Sigmoid colon (tissue), 3 donors: ENCODE data around the gene ZNF205.

ENCODE experiments used
- POLR2A ChIP-seq, 2 donors: fragments of 450-650 bp; IDR thresholded peaks; one replicate each; pipeline ENCODE4 v1.6.1; 2016; ENCODE audit warnings: antibody characterized with exemption in 2 of 2, mild to moderate bottlenecking in 2 of 2, moderate library complexity in 2 of 2
- TF ChIP-seq, protein P1 (sequence below), 4 experiments: fragments of 450-650 bp in 3 of 4; fragments of 200-600 bp in 1 of 4; IDR thresholded peaks; one replicate each; pipeline ENCODE4 v1.5.1; 2016 to 2019; ENCODE audit warnings: antibody characterized with exemption in 4 of 4, mild to moderate bottlenecking in 3 of 4, moderate library complexity in 2 of 4

- TF ChIP-seq POLR2A (IDR thresholded peaks at IDR 0.05): no peak
- TF ChIP-seq, protein P1, sequence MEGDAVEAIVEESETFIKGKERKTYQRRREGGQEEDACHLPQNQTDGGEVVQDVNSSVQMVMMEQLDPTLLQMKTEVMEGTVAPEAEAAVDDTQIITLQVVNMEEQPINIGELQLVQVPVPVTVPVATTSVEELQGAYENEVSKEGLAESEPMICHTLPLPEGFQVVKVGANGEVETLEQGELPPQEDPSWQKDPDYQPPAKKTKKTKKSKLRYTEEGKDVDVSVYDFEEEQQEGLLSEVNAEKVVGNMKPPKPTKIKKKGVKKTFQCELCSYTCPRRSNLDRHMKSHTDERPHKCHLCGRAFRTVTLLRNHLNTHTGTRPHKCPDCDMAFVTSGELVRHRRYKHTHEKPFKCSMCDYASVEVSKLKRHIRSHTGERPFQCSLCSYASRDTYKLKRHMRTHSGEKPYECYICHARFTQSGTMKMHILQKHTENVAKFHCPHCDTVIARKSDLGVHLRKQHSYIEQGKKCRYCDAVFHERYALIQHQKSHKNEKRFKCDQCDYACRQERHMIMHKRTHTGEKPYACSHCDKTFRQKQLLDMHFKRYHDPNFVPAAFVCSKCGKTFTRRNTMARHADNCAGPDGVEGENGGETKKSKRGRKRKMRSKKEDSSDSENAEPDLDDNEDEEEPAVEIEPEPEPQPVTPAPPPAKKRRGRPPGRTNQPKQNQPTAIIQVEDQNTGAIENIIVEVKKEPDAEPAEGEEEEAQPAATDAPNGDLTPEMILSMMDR (IDR thresholded peaks at IDR 0.05): no peak
Measured at GRCh38 chr16:3137267-3137666, 24.9 kb downstream of the ZNF205 start.
